Transverse colon (tissue), 4 donors: ENCODE results near the gene GHRH. TPM values are rescaled to one million over a fixed set of nuclear protein-coding genes. Genes with fewer than 3 reads are reported as not detected.

Experiments
- DNase-seq: peaks from one replicate; pipeline ENCODE4 v3.0.0-alpha.2; 2019
- H3K27ac ChIP-seq, 4 donors: fragments of 200-600 bp; sonication (generic); 2 replicates each; pipeline ENCODE4 v1.5.1; 2016 to 2018; ENCODE audit warnings: inconsistent platforms in 4 of 4
- H3K27me3 ChIP-seq: fragments of 200-600 bp; sonication (generic); 2 replicates; pipeline ENCODE4 v1.5.1; 2017; ENCODE audit warnings: inconsistent platforms
- H3K36me3 ChIP-seq, 4 donors: fragments of 200-600 bp; sonication (generic); 2 replicates each; pipeline ENCODE4 v1.5.1; 2017 to 2019; ENCODE audit warnings: inconsistent platforms in 4 of 4
- H3K4me1 ChIP-seq, 4 donors: fragments of 200-600 bp; sonication (generic); 2 replicates each; pipeline ENCODE4 v1.5.1; 2017 to 2020; ENCODE audit warnings: inconsistent platforms in 4 of 4
- H3K4me3 ChIP-seq, 4 donors: fragments of 200-600 bp; sonication (generic); 1 replicate in 1 of 4; 2 replicates in 3 of 4; pipeline versions ENCODE4 v1.5.1 to v1.6.1; 2017 to 2019; ENCODE audit warnings: inconsistent platforms in 4 of 4
- H3K9me3 ChIP-seq, 2 donors: fragments of 200-600 bp; sonication (generic); 2 replicates each; pipeline ENCODE4 v1.5.1; 2017 to 2019; ENCODE audit warnings: inconsistent platforms in 2 of 2
- CTCF ChIP-seq, 5 experiments: fragments of 200-600 bp in 3 of 5; fragments of 450-650 bp in 2 of 5; sonication (generic) in 3 of 5; IDR thresholded peaks; 1 replicate in 2 of 5; 2 replicates in 3 of 5; pipeline ENCODE4 v1.5.1; 2016 to 2017; ENCODE audit warnings: antibody characterized with exemption in 5 of 5, inconsistent platforms in 3 of 5, mild to moderate bottlenecking in 2 of 5, moderate library complexity in 1 of 5
- EP300 ChIP-seq: sonication (generic); formaldehyde crosslinking; IDR thresholded peaks from one replicate; pipeline ENCODE4 v1.6.1; 2017; ENCODE audit warnings: antibody characterized with exemption, low read depth
- POLR2A ChIP-seq: fragments of 450-650 bp; IDR thresholded peaks from one replicate; pipeline ENCODE4 v1.6.1; 2016; ENCODE audit warnings: antibody characterized with exemption, mild to moderate bottlenecking, moderate library complexity
- POLR2AphosphoS5 ChIP-seq, 3 donors: sonication (generic); formaldehyde crosslinking; IDR thresholded peaks; one replicate each; pipeline ENCODE4 v1.6.1; 2016; ENCODE audit warnings: antibody characterized with exemption in 3 of 3
- WGBS, 2 donors: methylation state at CpG; one replicate each; pipeline ENCODE4 v1.1.5; 2018; ENCODE audit warnings: low coverage in 1 of 2; 5-methylcytosine and 5-hydroxymethylcytosine counted together
- in situ Hi-C, 4 donors: fragments of 200-750 bp; cut with MboI; loops; one replicate each; pipeline versions ENCODE4 v1.15.0 to v1.15.1; 2017; ENCODE audit warnings: low sequenced_read_pairs in 3 of 4, low pct_ligation_motif_present in 1 of 4, low pct_unique_long_range_greater_than_20kb in 1 of 4
- intact Hi-C: fragments of 100-400 bp; cut with DNase I; formaldehyde crosslinking; loops from one replicate; pipeline ENCODE4 v1.15.1; 2023; ENCODE audit warnings: low total_unique reads
- total RNA-seq, 4 donors: library from RNA; depleted of rRNA; stranded (reverse); fragments of >200 nt; gene quantifications; one replicate each; pipeline ENCODE4 v1.1.0, GENCODE V29; 2016

Gene GHRH
- total RNA-seq, 4 donors from 2014 or later = not detected

GRCh38 chr20:37219751-37220668 lies 41.6 kb downstream of the GHRH start:
- intact Hi-C loops = no loop called here
- 57 to 85% methylated on average over 5 to 10 of the region's 10 CpGs for WGBS, 2 donors
- Histone ChIP-seq H3K9me3 (no peaks in the 10 kb centered on the region), H3K4me3 (no peak overlapping the region), H3K27ac (peak overlapping the region; percentile 10 to 56 (median 38)), H3K27me3 (no peaks in the 10 kb centered on the region), H3K4me1 (peaks cover 0 to 28% (median 15%) of the 10 kb centered on the region in 4 donors), H3K36me3 (peaks cover 0 to 44% (median 13%) of the 10 kb centered on the region in 4 donors)
- in situ Hi-C loops = no loop called here
- DNase-seq = no peak
- no peak for TF ChIP-seq POLR2AphosphoS5 (IDR thresholded peaks at IDR 0.05)
- TF ChIP-seq CTCF (IDR thresholded peaks at IDR 0.05) = no peak
- TF ChIP-seq EP300 = no peak
- TF ChIP-seq POLR2A = no peak

GRCh38 chr20:37218976-37219375 lies 42.6 kb downstream of the GHRH start:
- TF ChIP-seq POLR2A (no peak), EP300 (no peak), POLR2AphosphoS5 (IDR thresholded peaks at IDR 0.05) (no peak), CTCF (IDR thresholded peaks at IDR 0.05) (no peak)
- Histone ChIP-seq H3K9me3 (no peaks in the 10 kb centered on the region), H3K36me3 (peaks cover 0 to 38% (median 11%) of the 10 kb centered on the region in 4 donors), H3K27ac (no peak overlapping the region), H3K4me1 (peaks cover 0 to 28% (median 15%) of the 10 kb centered on the region in 4 donors), H3K27me3 (no peaks in the 10 kb centered on the region), H3K4me3 (no peak overlapping the region)
- in situ Hi-C loops (no loop called here), intact Hi-C loops (no loop called here)
- 73 to 75% methylated on average over 4 of the region's 4 CpGs for WGBS, 2 donors
- DNase-seq = no peak

- H3K36me3 ChIP-seq = peaks cover 0 to 40% (median 11%) of the 10 kb centered on the region in 4 donors
- peaks cover 0 to 28% (median 15%) of the 10 kb centered on the region in 4 donors for H3K4me1 ChIP-seq
- in situ Hi-C loops = no loop called here
- WGBS, 2 donors = 100% methylated on average over 4 of the region's 4 CpGs
- no peak overlapping the region for H3K4me3 ChIP-seq
- TF ChIP-seq POLR2A = no peak
- no peak for TF ChIP-seq EP300
- no peak for TF ChIP-seq POLR2AphosphoS5 (IDR thresholded peaks at IDR 0.05)
- TF ChIP-seq CTCF (IDR thresholded peaks at IDR 0.05) = no peak
- intact Hi-C loops = no loop called here
- no peak for DNase-seq
- no peak overlapping the region for H3K27ac ChIP-seq
- H3K9me3 ChIP-seq = no peaks in the 10 kb centered on the region
- no peaks in the 10 kb centered on the region for H3K27me3 ChIP-seq
Observed at GRCh38 chr20:37218441-37218840, 43.2 kb downstream of the GHRH start.

- no peak overlapping the region for H3K4me3 ChIP-seq
- peaks cover 0 to 81% (median 35%) of the 10 kb centered on the region in 4 donors for H3K36me3 ChIP-seq
- 78 to 84% methylated on average over 6 of the region's 6 CpGs for WGBS, 2 donors
- no peaks in the 10 kb centered on the region for H3K27me3 ChIP-seq
- intact Hi-C loops = loop anchor here (10.0 kb wide), 2 partner anchors 175 to 315 kb away; partner anchors contain the start of genes BLCAP and NNAT
- no peak for DNase-seq
- TF ChIP-seq POLR2AphosphoS5 (IDR thresholded peaks at IDR 0.05) = no peak
- no peak for TF ChIP-seq CTCF (IDR thresholded peaks at IDR 0.05)
- TF ChIP-seq POLR2A = no peak
- no peak for TF ChIP-seq EP300
- no peaks in the 10 kb centered on the region for H3K4me1 ChIP-seq
- H3K27ac ChIP-seq = no peak overlapping the region
- no peaks in the 10 kb centered on the region for H3K9me3 ChIP-seq
- in situ Hi-C loops = loop anchor here in 1 of 4 donors (5.0 kb wide), 1 partner anchor 328 kb away; no protein-coding TSS in a partner anchor
Observed at GRCh38 chr20:37209661-37210314, 51.8 kb downstream of the GHRH start.
